Effector CD4-positive, alpha-beta T cell (primary cell): ENCODE results near the gene METRN.

ENCODE experiments used
- DNase-seq: peaks from one replicate; pipeline ENCODE4 v3.0.0-alpha.2; 2020
- total RNA-seq: gene quantifications from one replicate; lab custom pipeline; 2026; lab: John Stamatoyannopoulos, UW

METRN gene
- 5.1 reads per million, percentile 20 among the genes with 10 or more reads in this experiment for total RNA-seq

DNA sequence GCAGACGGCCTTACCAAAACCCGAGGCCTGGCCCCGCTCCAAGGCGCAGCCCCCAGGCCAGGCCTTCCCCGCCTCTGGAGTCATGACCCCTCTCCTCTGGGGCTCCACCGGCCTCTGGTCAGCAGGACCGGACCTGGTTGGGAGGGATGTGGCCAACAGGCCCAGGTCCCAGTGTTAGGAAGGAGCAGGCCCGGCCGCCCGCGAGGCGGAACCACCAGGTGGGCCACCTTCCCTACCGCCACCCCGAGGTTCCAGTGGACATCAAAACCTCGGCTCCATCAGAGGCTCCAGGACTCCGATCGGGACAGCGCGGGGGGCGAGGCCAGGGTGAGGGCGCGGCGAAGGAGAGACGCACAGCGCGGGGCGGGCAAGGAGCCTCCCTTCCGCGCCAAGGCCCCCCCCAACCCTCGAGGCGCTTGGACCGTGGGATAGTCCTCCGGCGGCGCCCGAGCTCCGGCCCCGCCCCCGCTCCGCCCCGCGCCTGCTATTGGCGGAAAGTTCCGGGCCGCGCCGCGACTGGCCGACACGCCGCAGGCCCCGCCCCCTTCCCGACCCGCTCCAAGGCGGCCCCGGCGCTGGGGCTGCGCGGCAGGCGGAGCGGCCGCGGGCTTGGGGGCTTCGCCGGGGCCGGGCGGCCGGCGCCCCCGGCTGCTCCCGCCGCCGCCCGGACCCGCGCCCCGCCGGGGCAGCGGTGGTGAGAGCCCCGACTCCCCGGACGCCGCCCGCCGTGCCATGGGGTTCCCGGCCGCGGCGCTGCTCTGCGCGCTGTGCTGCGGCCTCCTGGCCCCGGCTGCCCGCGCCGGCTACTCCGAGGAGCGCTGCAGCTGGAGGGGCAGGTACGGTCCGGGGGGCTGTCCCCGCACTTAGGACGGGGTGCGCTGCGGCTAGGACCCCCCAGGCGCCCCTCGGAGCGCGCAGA is at the start of gene METRN:
TSS of gene METRN (plus strand) at position 561 of the 919 bp plus-strand sequence. CDS start at position 733, 172 bp downstream.
- peak; percentile 83 for DNase-seq

DNA sequence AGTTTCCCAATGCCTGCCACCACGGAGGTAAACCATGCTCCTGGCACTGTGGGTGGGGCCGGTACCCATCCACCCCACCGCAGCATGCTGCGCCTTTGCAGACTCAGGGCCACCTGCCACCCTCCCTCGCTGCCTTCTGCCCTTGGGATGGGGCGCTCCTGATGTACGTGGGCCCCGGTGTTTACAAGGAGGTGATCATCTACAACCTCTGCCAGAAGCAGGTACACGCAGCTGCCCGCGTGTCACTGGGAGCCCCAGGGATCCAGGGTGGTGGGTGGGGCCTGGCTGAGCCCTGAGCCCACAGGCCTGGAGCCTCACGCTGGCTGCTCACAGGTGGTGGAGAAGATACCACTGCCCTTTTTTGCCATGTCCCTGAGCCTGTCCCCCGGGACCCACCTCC is 48.3 kb upstream of the METRN start:
- DNase-seq, result no peak

- DNase-seq, result no peak
Measured at GRCh38 chr16:667113-667779, 47.7 kb upstream of the METRN start.

- DNase-seq, result peak; percentile 83
Measured at GRCh38 chr16:667780-668518, 47.0 kb upstream of the METRN start, which contains the start of gene RHOT2. RHOT2 (plus strand) TSS chr16:668132; CDS start chr16:668200, 68 bp downstream.

DNA sequence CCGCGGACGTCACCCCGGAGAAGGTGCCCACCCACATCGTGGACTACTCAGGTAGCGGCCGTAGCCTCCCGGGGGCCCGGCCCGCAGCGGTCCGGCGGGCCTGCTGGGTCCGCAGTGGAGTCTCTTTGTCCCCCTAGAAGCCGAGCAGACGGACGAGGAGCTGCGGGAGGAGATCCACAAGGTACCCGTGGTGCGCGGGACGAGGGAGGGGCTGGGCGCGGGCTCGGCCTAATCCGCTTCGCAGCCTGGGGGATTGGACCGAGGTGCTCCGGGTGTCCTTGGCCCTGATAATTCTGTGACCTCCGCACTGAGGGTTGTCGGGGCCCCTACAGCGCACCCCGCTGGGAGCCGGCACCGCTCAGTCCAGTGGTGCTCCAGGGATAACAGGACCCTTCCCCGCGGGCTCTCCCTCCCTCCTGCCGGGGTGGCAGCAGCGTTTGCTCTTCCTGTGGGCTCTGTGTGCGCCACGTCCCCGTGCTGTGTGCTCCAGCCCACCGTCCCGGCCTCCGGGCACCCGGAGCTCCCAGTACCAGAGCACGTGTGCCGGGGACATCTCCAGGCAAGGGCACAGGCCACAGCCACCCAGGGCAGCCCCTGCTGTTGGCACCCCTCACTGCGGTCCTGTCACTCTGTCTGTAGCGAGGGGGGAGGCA is 46.3 kb upstream of the METRN start:
- no peak for DNase-seq

- no peak for DNase-seq
Measured at GRCh38 chr16:669666-670065, 45.3 kb upstream of the METRN start.

DNA sequence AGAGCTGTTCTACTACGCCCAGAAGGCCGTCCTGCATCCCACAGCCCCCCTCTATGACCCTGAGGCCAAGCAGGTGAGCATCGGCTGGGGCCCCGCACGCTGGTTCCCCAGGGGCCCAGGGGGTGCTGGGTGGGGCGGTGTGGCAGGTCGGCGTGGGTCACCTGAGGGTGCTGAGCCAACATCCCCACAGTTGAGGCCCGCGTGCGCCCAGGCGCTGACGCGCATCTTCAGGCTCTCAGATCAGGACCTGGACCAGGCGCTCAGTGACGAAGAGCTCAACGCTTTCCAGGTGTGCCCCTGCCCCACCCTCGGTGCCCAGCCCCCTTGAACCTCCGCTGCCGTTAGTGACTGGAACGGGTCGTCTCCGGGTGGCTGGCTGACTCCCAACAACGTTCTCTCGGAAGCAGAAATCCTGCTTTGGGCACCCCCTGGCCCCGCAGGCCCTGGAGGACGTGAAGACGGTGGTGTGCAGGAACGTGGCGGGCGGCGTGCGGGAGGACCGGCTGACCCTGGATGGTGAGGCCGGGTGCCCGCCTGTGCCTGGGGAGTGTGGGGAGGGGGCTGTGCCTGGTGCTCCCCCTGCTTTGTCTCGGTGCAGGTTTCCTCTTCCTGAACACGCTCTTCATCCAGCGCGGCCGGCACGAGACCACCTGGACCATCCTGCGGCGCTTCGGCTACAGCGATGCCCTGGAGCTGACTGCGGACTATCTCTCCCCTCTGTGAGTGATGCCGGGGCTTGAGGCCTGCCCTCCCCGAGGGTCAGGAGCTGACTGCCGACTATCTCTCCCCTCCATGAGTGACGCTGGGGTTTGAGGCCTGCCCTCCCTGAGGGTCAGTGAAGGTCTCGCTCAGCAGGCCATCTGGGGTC is 44.2 kb upstream of the METRN start:
- DNase-seq, result no peak

DNA sequence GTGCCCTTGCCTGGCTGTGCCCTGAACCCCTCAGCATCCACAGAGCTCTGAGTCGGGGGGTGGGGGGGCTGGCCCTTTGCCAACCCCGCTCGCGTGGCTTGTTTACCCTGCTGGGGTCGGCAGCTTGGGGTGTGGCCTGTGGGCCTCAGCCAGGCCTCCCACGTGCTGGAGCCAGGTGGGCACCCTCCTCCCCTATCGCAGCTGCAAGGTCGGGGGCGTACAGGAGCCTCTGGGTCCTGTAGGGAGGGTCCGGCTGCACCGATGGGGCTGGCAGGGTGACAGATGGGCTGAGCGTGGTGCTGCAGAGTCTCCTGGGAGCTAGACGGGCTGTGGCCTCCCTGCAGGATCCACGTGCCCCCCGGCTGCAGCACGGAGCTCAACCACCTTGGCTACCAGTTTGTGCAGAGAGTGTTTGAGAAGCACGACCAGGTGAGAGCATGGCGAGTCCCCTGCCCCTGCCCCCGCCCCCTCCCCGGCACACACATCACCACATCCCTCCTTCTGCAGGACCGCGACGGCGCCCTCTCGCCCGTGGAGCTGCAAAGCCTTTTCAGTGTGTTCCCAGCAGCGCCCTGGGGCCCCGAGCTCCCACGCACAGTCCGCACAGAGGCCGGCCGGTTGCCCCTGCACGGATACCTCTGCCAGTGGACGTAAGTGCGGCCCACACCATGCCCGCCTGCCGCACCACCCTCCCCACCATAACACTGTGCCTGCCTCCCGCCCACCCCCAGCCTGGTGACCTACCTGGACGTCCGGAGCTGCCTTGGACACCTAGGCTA is 43.4 kb upstream of the METRN start:
- DNase-seq, result no peak

DNA sequence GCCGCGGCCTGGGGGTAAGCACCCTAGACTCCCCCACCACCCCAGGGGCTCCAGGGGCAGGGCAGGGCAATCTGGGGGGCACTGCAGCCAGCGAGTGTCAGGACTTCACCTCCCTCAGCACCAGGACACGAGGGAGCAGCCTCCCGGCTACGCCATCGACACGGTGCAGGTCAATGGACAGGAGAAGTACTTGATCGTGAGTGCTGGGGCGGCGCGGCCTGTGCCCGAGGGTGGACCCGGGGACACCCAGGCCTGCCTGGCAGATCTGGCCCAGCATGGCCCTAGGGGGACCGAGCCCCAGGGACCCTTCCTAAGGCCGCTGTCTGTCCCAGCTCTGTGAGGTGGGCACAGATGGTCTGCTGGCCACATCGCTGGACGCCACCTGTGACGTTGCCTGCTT is 42.5 kb upstream of the METRN start:
- no peak for DNase-seq

DNA sequence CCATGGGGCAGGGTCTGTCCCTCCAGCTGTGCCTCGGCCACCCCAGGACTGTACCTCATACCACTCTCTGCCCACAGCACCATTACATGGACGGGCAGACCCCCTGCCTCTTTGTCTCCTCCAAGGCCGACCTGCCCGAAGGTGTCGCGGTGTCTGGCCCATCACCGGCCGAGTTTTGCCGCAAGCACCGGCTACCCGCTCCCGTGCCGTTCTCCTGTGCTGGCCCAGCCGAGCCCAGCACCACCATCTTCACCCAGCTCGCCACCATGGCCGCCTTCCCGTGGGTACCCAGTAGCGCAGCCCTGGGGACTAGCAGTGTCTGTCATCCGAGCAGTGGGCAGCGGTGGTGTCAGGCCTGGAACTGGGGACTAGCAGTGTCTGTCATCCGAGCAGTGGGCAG is 42.1 kb upstream of the METRN start:
- no peak for DNase-seq

- no peak for DNase-seq
Measured at GRCh38 chr16:673399-673991, 41.4 kb upstream of the METRN start.

DNA sequence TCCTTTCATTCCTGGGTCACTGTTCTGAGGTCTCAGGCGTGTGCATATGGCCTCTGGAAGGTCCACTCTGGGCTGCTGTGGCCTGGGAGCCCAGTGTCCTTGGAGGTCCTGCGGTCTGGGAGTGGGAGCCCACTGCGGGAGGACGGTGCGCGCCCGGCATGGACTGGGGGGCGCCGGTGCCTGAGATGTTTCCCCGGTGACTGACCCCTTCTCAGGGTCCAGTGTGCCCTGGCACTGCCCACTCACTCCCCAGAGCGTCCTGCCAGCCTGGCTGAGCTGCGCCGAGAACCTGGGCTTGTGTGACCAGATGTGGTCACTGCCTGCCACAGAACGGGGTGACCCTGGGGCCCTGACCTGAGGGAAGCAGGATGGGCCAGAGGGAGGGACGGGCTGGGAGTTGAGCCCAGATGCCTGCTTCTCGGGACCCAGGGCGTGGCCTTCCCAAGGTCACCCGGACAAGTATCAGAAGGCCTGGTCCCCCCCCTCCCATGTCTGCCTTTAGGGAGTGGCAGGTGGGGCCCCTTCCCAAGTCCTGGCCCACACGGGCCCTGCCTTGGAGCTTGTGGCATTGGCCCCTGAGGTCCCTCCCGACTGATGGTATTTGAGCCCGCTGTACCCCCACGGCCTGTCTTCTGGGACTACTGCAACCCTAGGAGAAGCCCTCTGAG is 40.6 kb upstream of the METRN start:
- no peak for DNase-seq

- DNase-seq, result no peak
Measured at GRCh38 chr16:674968-675883, 39.7 kb upstream of the METRN start, which contains the start of gene RHBDL1. RHBDL1 (plus strand) TSS chr16:675671; CDS start chr16:675791, 120 bp downstream.

DNA sequence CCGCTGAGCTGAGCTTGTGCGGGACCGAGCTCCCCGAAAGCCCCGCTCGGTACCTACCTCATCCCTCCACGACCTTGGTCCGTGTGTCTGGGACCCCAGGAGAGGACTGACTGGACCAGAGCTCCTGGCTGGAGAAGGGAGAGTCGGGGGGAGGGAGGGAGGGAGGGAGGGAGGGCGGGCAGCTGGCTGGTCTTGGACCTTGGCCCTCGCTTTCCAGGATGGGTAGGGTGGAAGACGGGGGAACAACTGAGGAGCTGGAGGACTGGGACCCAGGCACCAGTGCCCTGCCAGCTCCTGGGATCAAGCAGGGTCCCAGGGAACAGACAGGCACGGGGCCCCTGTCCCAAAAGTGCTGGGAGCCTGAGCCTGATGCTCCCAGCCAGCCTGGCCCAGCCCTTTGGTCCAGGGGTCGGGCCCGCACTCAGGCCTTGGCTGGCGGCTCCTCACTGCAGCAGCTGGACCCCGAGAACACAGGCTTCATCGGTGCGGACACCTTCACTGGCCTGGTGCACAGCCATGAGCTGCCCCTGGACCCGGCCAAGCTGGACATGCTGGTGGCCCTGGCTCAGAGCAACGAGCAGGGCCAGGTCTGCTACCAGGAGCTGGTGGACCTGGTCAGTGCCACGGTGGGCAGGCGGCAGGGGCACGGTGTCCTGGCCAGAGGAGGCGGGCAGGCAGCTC is 38.9 kb upstream of the METRN start:
- DNase-seq, result no peak

DNA sequence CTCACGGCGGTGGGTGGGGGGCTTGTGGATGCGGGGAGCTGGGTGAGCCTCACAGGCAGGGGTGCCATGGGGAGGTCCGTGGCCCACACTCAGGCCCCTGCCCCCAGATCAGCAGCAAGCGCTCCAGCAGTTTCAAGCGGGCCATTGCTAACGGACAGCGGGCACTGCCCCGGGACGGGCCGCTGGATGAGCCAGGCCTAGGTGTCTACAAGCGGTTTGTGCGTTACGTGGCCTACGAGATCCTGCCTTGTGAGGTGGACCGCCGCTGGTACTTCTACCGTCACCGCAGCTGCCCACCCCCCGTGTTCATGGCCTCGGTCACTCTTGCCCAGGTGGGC is 38.4 kb upstream of the METRN start:
- no peak for DNase-seq

DNA sequence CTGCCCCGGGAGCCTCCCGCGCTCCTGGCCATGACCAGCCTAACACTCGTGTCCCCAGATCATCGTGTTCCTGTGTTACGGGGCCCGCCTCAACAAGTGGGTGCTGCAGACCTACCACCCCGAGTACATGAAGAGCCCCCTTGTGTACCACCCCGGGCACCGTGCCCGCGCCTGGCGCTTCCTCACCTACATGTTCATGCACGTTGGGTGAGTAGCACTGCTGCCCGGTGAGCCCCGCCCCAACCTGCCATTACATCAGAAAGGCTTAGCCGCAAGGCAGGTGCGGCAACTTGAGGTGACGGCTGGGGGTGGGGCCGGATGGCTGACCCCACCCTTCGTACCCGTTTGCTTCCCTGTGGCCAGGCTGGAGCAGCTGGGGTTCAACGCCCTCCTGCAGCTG is 38.0 kb upstream of the METRN start:
- no peak for DNase-seq

DNA sequence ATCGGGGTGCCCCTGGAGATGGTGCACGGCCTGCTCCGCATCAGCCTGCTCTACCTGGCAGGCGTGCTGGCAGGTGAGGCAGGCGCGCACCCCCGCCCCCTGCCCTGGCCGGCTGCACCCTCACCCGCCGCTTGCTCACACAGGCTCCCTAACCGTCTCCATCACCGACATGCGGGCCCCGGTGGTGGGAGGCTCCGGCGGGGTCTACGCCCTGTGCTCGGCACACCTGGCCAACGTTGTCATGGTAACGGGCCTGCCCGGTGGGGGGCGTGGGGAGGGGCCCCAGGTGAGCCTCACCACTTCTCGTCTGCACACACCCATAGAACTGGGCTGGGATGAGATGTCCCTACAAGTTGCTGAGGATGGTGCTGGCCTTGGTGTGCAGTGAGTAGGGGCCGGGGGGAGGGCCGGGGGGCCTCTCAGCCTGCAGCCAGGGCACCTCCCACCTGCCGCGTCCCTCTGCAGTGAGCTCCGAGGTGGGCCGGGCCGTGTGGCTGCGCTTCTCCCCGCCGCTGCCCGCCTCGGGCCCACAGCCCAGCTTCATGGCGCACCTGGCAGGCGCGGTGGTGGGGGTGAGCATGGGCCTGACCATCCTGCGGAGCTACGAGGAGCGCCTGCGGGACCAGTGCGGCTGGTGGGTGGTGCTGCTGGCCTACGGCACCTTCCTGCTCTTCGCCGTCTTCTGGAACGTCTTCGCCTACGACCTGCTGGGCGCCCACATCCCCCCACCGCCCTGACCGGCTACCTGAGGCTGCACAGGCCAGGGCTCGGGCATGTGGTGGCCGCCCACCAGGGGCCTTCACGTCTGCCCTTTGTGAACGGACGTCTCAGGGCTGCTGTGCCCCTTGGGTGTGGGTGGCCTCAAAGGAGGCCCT is 37.4 kb upstream of the METRN start:
- no peak for DNase-seq
